HepG2 (cell line): Measurements from ENCODE around the gene GRB10. TPM values are rescaled to one million over a fixed set of nuclear protein-coding genes. Genes with fewer than 3 reads are reported as not detected.

Experiments
- CBX1 ChIP-seq: IDR thresholded peaks from one replicate; pipeline ENCODE4 v1.6.1; 2016; ENCODE audit warnings: antibody characterized with exemption, low read depth
- CENPBD1 ChIP-seq: sonication (generic); formaldehyde crosslinking; IDR thresholded peaks from 2 replicates; pipeline ENCODE4 v1.8.0; 2022; ENCODE audit warnings: missing genetic modification reagents, low read depth, mild to moderate bottlenecking, borderline replicate concordance
- GMEB1 ChIP-seq: sonication (generic); formaldehyde crosslinking; IDR thresholded peaks from 2 replicates; pipeline ENCODE4 v1.5.1; 2020; ENCODE audit warnings: missing genetic modification reagents, mild to moderate bottlenecking, borderline replicate concordance
- NFRKB ChIP-seq: fragments of 450-650 bp; IDR thresholded peaks from 2 replicates; pipeline ENCODE4 v1.6.1; 2017
- PCBP2 ChIP-seq: fragments of 200-400 bp; formaldehyde crosslinking; optimal IDR thresholded peaks from 2 replicates; pipeline ENCODE3; 2018; ENCODE audit warnings: low read length, low read depth; ENCODE audit not compliant: poor library complexity, severe bottlenecking
- PREB ChIP-seq: sonication (generic); formaldehyde crosslinking; IDR thresholded peaks from 2 replicates; pipeline ENCODE4 v1.4.0; 2020; ENCODE audit warnings: missing genetic modification reagents
- RFX5 ChIP-seq: IDR thresholded peaks from 2 replicates; pipeline ENCODE4 v1.6.1; 2011; ENCODE audit warnings: low read depth, low read length, improper control_type of control experiment
- SIX1 ChIP-seq: sonication (generic); formaldehyde crosslinking; IDR thresholded peaks from 2 replicates; pipeline ENCODE4 v1.4.0; 2020; ENCODE audit warnings: missing genetic modification reagents, borderline replicate concordance
- SIX4 ChIP-seq: sonication (generic); formaldehyde crosslinking; IDR thresholded peaks from 2 replicates; pipeline ENCODE4 v1.4.0; 2020; ENCODE audit warnings: missing genetic modification reagents
- SKI ChIP-seq: fragments of 450-650 bp; IDR thresholded peaks from one replicate; pipeline ENCODE4 v1.6.1; 2018; ENCODE audit warnings: mild to moderate bottlenecking; ENCODE audit not compliant: partially characterized antibody
- SRSF4 ChIP-seq: fragments of 200-400 bp; formaldehyde crosslinking; IDR thresholded peaks from one replicate; pipeline ENCODE4 v1.6.1; 2018; ENCODE audit warnings: mild to moderate bottlenecking, low read depth, low read length, moderate library complexity; ENCODE audit not compliant: poor library complexity, severe bottlenecking
- ZFX ChIP-seq: sonication (generic); formaldehyde crosslinking; IDR thresholded peaks from 2 replicates; pipeline ENCODE4 v1.4.0; 2020; ENCODE audit warnings: mild to moderate bottlenecking, low read depth, missing genetic modification reagents, moderate library complexity
- ZNF20 ChIP-seq: sonication (generic); formaldehyde crosslinking; IDR thresholded peaks from 2 replicates; pipeline ENCODE4 v1.4.0; 2020; ENCODE audit warnings: mild to moderate bottlenecking, moderate library complexity, missing genetic modification reagents
- ZNF225 ChIP-seq: sonication (generic); formaldehyde crosslinking; IDR thresholded peaks from 2 replicates; pipeline ENCODE4 v1.4.0; 2020; ENCODE audit warnings: mild to moderate bottlenecking, missing genetic modification reagents
- ZNF234 ChIP-seq: sonication (generic); formaldehyde crosslinking; conservative IDR thresholded peaks from 2 replicates; pipeline ENCODE4 v1.5.1; 2020; ENCODE audit warnings: mild to moderate bottlenecking, missing genetic modification reagents
- ZNF468 ChIP-seq: sonication (generic); formaldehyde crosslinking; IDR thresholded peaks from 2 replicates; pipeline ENCODE4 v1.8.0; 2022; ENCODE audit warnings: mild to moderate bottlenecking, moderate library complexity, missing genetic modification reagents
- ZNF614 ChIP-seq: IDR thresholded peaks from 2 replicates; pipeline ENCODE4 v1.6.1; 2018; ENCODE audit warnings: missing biosample characterization, missing genetic modification reagents, inconsistent platforms, borderline replicate concordance
- polyA plus RNA-seq, 8 experiments: library from polyadenylated mRNA; depleted of rRNA in 3 of 8; stranded (reverse) in 7 of 8; unstranded in 1 of 8; fragments of >200 nt; fragmentation: Illumina TruSeq in 4 of 8; extraction: Trizol in 4 of 8; gene quantifications; 2 replicates each; pipeline versions ENCODE4 v1.2.1 to v1.2.3, GENCODE V29; 2011 to 2016; ENCODE audit warnings: low read depth in 4 of 8, missing spikeins in 1 of 8, mixed read lengths in 1 of 8; ENCODE audit not compliant: insufficient read depth in 1 of 8
- total RNA-seq, 5 experiments: library from RNA; depleted of rRNA; stranded (reverse); fragments of >200 nt; fragmentation: Illumina TruSeq; extraction: Trizol; gene quantifications; 2 replicates each; pipeline ENCODE4 v1.2.3, GENCODE V29; 2016; ENCODE audit warnings: low read depth in 1 of 5
- TF ChIP-seq, protein P1 (sequence below): IDR thresholded peaks from 2 replicates; pipeline ENCODE4 v1.4.0; 2020; ENCODE audit warnings: mild to moderate bottlenecking, missing genetic modification reagents
- TF ChIP-seq, protein P2 (sequence below): sonication (generic); formaldehyde crosslinking; IDR thresholded peaks from 2 replicates; pipeline ENCODE4 v1.8.1; 2023; ENCODE audit warnings: missing genetic modification reagents, mild to moderate bottlenecking, borderline replicate concordance
- TF ChIP-seq, protein P3 (sequence below): sonication (generic); formaldehyde crosslinking; IDR thresholded peaks from 2 replicates; pipeline ENCODE4 v1.4.0; 2020; ENCODE audit warnings: mild to moderate bottlenecking, missing genetic modification reagents

The GRB10 gene
- total and polyA plus RNA-seq, 2 of the 13 experiments (the other 11 are each of a cell fraction or from before 2014, with no cell fraction given) = 4.0 to 6.8 TPM

DNA sequence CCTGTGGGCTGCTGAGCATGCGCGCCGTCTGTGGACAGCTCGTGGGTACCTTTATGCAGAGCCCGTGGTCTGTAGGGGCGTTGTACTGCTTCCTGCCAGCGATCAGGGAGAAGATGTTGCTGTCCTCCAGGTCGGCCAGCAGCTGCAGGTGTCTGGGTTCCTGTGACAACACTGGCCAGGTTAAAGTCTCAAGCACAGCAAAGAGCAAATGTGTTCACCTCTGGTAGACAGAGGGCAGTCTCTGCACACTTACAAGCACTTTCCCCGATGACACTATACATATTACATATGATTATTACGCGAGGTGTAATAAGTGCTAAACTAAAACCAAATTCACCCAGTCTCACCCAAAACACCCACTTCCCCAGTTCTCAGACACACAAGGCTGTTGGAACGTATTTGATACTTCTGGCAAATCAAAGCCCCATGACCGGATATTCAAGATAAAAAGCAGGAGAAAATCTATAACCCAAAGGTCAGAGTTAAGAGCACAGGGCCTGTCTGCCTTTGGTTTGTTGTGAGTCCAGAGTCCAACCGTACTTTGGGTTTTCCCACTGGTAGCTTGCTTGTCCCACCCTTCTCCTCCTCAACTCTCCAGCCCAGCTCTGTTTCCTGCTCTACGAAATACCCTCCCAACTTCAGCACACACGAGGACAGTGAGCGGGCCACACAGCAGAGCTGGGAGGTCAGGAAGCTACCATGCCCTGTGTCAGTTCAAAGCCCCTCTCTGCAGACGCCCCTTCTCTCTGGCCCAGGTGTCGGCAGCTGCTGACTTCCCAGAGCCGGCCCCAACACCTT, 167.8 kb downstream of the GRB10 start (continued):
- TF ChIP-seq PREB (CRISPR knock-in tag) (no peak), ZNF468 (CRISPR knock-in tag) (no peak), CBX1 (no peak), RFX5 (no peak), ZNF20 (CRISPR knock-in tag) (no peak), ZNF234 (CRISPR knock-in tag) (no peak), SIX1 (CRISPR knock-in tag) (no peak), ZNF614 (CRISPR knock-in tag) (no peak), SKI (peak; percentile 64), NFRKB (no peak), SRSF4 (no peak), CENPBD1 (CRISPR knock-in tag) (no peak), ZNF225 (CRISPR knock-in tag) (no peak), ZFX (CRISPR knock-in tag) (peak; percentile 34), GMEB1 (CRISPR knock-in tag) (no peak), PCBP2 (no peak), SIX4 (CRISPR knock-in tag) (no peak)
- TF ChIP-seq, protein P1, sequence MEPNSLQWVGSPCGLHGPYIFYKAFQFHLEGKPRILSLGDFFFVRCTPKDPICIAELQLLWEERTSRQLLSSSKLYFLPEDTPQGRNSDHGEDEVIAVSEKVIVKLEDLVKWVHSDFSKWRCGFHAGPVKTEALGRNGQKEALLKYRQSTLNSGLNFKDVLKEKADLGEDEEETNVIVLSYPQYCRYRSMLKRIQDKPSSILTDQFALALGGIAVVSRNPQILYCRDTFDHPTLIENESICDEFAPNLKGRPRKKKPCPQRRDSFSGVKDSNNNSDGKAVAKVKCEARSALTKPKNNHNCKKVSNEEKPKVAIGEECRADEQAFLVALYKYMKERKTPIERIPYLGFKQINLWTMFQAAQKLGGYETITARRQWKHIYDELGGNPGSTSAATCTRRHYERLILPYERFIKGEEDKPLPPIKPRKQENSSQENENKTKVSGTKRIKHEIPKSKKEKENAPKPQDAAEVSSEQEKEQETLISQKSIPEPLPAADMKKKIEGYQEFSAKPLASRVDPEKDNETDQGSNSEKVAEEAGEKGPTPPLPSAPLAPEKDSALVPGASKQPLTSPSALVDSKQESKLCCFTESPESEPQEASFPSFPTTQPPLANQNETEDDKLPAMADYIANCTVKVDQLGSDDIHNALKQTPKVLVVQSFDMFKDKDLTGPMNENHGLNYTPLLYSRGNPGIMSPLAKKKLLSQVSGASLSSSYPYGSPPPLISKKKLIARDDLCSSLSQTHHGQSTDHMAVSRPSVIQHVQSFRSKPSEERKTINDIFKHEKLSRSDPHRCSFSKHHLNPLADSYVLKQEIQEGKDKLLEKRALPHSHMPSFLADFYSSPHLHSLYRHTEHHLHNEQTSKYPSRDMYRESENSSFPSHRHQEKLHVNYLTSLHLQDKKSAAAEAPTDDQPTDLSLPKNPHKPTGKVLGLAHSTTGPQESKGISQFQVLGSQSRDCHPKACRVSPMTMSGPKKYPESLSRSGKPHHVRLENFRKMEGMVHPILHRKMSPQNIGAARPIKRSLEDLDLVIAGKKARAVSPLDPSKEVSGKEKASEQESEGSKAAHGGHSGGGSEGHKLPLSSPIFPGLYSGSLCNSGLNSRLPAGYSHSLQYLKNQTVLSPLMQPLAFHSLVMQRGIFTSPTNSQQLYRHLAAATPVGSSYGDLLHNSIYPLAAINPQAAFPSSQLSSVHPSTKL = peak; percentile 73
- TF ChIP-seq, protein P2, sequence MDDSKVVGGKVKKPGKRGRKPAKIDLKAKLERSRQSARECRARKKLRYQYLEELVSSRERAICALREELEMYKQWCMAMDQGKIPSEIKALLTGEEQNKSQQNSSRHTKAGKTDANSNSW (CRISPR knock-in tag) = no peak
- TF ChIP-seq, protein P3, sequence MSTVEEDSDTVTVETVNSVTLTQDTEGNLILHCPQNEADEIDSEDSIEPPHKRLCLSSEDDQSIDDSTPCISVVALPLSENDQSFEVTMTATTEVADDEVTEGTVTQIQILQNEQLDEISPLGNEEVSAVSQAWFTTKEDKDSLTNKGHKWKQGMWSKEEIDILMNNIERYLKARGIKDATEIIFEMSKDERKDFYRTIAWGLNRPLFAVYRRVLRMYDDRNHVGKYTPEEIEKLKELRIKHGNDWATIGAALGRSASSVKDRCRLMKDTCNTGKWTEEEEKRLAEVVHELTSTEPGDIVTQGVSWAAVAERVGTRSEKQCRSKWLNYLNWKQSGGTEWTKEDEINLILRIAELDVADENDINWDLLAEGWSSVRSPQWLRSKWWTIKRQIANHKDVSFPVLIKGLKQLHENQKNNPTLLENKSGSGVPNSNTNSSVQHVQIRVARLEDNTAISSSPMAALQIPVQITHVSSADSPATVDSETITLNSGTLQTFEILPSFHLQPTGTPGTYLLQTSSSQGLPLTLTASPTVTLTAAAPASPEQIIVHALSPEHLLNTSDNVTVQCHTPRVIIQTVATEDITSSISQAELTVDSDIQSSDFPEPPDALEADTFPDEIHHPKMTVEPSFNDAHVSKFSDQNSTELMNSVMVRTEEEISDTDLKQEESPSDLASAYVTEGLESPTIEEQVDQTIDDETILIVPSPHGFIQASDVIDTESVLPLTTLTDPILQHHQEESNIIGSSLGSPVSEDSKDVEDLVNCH (CRISPR knock-in tag) = no peak
